SK-N-MC (cell line): ENCODE results near the gene COX17.

Experiments used
- DNase-seq: peaks from one replicate; pipeline ENCODE4 v3.0.0-alpha.2; 2011; ENCODE audit warnings: low read depth, low spot score
- H3K27ac ChIP-seq: fragments of 200-600 bp; sonication (generic); 2 replicates; pipeline ENCODE4 v1.5.1; 2016; ENCODE audit warnings: mixed run types
- H3K36me3 ChIP-seq: fragments of 200-600 bp; sonication (generic); 2 replicates; pipeline ENCODE4 v1.6.1; 2017; ENCODE audit warnings: antibody characterized with exemption, low read length, mixed read lengths; ENCODE audit not compliant: insufficient read depth
- H3K4me3 ChIP-seq: fragments of 200-600 bp; sonication (generic); 2 replicates; pipeline ENCODE4 v1.5.1; 2016
- H3K9ac ChIP-seq: fragments of 200-600 bp; sonication (generic); 2 replicates; pipeline ENCODE4 v1.8.0; 2017; ENCODE audit warnings: mixed run types, mixed read lengths; ENCODE audit not compliant: insufficient read length
- H3K9me3 ChIP-seq: fragments of 200-600 bp; sonication (generic); 2 replicates; pipeline ENCODE4 v1.6.1; 2017; ENCODE audit warnings: low read depth, mild to moderate bottlenecking, antibody characterized with exemption, low read length, moderate library complexity, mixed read lengths
- EZH2 ChIP-seq: fragments of 200-600 bp; sonication (generic); IDR thresholded peaks from one replicate; pipeline ENCODE4 v1.6.1; 2017; ENCODE audit warnings: antibody characterized with exemption
- FOXP2 ChIP-seq: optimal IDR thresholded peaks from 2 replicates; pipeline ENCODE3; 2011; ENCODE audit warnings: mild to moderate bottlenecking, moderate library complexity; ENCODE audit not compliant: insufficient read depth; ENCODE audit errors: extremely low read length, control extremely low read depth
- POLR2AphosphoS5 ChIP-seq: IDR thresholded peaks from 2 replicates; pipeline ENCODE4 v1.6.1; 2012; ENCODE audit warnings: mild to moderate bottlenecking, low read depth, low read length, borderline replicate concordance

The COX17 gene

DNA sequence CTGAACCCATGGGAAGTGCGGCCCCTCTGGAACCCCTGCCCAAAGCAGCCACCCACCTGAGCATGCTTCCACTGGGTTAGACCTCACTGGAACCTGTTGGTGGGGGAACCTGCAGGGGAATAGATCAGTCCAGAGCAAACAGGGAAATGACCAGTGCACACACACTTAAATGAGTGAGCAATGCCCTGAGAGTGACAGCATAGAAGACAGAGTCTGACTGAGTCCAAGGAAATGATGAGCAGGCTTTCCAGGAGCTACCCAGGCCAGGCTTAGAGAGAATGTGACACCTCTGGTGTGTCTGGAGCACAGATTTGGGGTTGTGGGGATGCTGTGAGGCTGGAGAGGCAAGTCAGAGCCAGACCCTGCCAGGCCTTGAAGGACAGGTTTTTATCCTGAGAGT is 51.0 kb downstream of the COX17 start:
- H3K27ac ChIP-seq, result no peak overlapping the region
- DNase-seq, result no peak
- TF ChIP-seq POLR2AphosphoS5 (no peak), FOXP2 (no peak), EZH2 (no peak)
- H3K36me3 ChIP-seq, result no peaks in the 10 kb centered on the region
- no peak overlapping the region for H3K9ac ChIP-seq
- no peak overlapping the region for H3K4me3 ChIP-seq
- H3K9me3 ChIP-seq, result no peaks in the 10 kb centered on the region

DNA sequence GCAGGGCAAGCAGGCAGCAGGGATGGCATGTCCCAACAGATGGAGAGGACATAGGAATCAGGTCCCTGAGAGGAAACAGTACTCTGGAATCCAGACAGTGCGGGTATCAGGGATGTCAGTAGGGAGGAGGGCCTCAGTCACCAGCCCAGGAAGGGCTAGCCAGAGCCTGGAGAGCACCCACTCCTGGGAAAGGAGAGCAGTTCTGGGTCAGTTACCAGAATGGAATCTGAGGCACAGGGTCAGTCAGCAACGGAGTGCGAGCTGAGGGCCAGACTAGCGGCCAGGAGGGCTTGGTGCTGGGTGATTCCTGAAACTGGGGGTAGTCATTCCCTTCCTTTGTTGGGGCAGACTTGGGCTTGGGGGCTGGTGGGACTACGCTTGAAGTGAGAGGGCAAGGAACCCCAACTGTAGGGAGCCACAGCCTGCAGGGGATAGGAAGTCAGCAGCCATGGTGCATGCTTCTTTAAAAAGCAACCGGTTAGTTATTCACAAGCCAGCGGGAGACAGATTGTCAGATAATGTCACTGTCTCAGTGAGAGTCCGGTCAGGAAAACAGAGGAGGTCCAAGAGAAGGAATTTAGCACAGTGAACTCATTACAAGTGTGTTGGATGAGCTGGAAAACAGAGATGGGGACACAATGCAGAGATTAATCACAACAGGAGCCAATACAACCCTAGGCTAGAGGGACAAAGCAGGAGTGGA is 51.6 kb downstream of the COX17 start:
- TF ChIP-seq EZH2 (no peak), FOXP2 (no peak), POLR2AphosphoS5 (no peak)
- Histone ChIP-seq H3K9me3 (no peaks in the 10 kb centered on the region), H3K27ac (no peak overlapping the region), H3K36me3 (no peaks in the 10 kb centered on the region), H3K4me3 (no peak overlapping the region), H3K9ac (no peak overlapping the region)
- no peak for DNase-seq

GRCh38 chr3:119624002-119624720 is 53.0 kb downstream of the COX17 start:
- no peak overlapping the region for H3K4me3 ChIP-seq
- no peak overlapping the region for H3K9ac ChIP-seq
- no peak for TF ChIP-seq FOXP2
- no peak for TF ChIP-seq EZH2
- TF ChIP-seq POLR2AphosphoS5, result no peak
- no peak for DNase-seq
- H3K9me3 ChIP-seq, result no peaks in the 10 kb centered on the region
- no peak overlapping the region for H3K27ac ChIP-seq
- no peaks in the 10 kb centered on the region for H3K36me3 ChIP-seq

DNA sequence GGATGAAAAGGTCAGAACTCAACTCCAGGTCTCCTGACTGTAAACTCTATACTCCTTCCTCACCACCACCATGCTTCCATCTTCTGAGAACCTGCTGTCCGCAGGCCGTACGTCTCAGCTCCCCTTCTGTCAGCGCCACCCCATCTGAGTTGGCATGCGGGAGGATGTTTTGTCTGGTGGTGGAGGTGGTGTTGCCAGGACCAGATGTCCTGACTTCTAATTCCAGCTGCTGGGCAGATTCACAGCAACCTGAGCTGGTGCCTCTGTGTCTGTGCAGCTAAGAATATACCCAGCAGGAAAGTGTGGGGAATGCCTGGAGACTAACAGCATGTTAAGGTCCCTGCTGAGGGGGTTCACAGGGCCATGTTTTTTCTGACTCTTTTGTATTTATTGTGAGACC is 56.3 kb downstream of the COX17 start:
- DNase-seq, result no peak
- Histone ChIP-seq H3K4me3 (no peak overlapping the region), H3K27ac (no peak overlapping the region), H3K9me3 (no peaks in the 10 kb centered on the region), H3K9ac (no peak overlapping the region), H3K36me3 (no peaks in the 10 kb centered on the region)
- TF ChIP-seq FOXP2, result no peak
- no peak for TF ChIP-seq POLR2AphosphoS5
- TF ChIP-seq EZH2, result no peak
